ENCODE data around the gene TNFRSF1B. TPM values are rescaled to one million over a fixed set of nuclear protein-coding genes. Genes with fewer than 3 reads are reported as not detected.
A peak's percentile ranks its signal among the peaks of the same experiment; 100 is the strongest.

TNFRSF1B gene
- total RNA-seq, 1 donor from 2014 or later: 16.2 TPM

GRCh38 chr1:12162459-12163137 lies 4.2 kb upstream of the TNFRSF1B start:
- H3K36me3 ChIP-seq: no peaks in the 10 kb centered on the region
- no peak overlapping the region for H3K4me3 ChIP-seq
- peaks cover 14% of the 10 kb centered on the region for H3K27me3 ChIP-seq (ENCODE audit: low read depth)
- intact Hi-C loops (cut with micrococcal nuclease): no loop called here
- peaks cover 45% of the 10 kb centered on the region for H3K4me1 ChIP-seq
- H3K27ac ChIP-seq (replicated peaks): peak overlapping the region; percentile 84
- no peak for TF ChIP-seq CTCF (IDR thresholded peaks at IDR 0.05; ENCODE audit: borderline replicate concordance)
- H3K9me3 ChIP-seq (replicated peaks): no peaks in the 10 kb centered on the region
- no peak for DNase-seq

- intact Hi-C loops (cut with micrococcal nuclease): no loop called here
- peaks cover 52% of the 10 kb centered on the region for H3K4me1 ChIP-seq
- H3K9me3 ChIP-seq (replicated peaks): no peaks in the 10 kb centered on the region
- no peak overlapping the region for H3K4me3 ChIP-seq
- peaks cover 15% of the 10 kb centered on the region for H3K27me3 ChIP-seq (ENCODE audit: low read depth)
- H3K36me3 ChIP-seq: no peaks in the 10 kb centered on the region
- H3K27ac ChIP-seq (replicated peaks): no peak overlapping the region
- TF ChIP-seq CTCF (IDR thresholded peaks at IDR 0.05; ENCODE audit: borderline replicate concordance): no peak
- DNase-seq: no peak
Measured at GRCh38 chr1:12163210-12163609, 3.6 kb upstream of the TNFRSF1B start.

DNA sequence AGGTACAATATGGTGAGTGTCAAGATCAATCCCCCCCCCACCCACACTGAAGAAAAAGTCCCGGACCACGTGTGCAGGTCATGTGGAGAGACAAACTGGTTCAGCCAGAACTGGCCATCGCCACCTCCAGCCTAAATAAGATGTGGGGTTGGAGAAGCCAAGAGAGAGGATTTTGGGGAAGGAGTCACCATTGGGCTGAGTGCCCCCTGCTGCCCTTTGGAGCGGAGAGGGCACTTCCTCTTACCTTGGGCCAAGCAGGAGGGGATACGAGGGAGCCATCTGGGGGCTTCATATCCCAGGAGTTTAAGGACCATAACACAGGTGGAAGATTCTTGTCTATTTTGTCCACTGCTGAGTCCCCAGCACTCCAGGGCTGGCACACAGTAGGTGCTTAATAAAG lies 2.6 kb upstream of the TNFRSF1B start:
- Histone ChIP-seq H3K4me3 (no peak overlapping the region), H3K9me3 (replicated peaks) (no peaks in the 10 kb centered on the region), H3K36me3 (no peaks in the 10 kb centered on the region), H3K27me3 (ENCODE audit: low read depth) (peaks cover 15% of the 10 kb centered on the region), H3K4me1 (peaks cover 60% of the 10 kb centered on the region), H3K27ac (replicated peaks) (no peak overlapping the region)
- DNase-seq: no peak
- intact Hi-C loops (cut with micrococcal nuclease): no loop called here
- TF ChIP-seq CTCF (IDR thresholded peaks at IDR 0.05; ENCODE audit: borderline replicate concordance): no peak

DNA sequence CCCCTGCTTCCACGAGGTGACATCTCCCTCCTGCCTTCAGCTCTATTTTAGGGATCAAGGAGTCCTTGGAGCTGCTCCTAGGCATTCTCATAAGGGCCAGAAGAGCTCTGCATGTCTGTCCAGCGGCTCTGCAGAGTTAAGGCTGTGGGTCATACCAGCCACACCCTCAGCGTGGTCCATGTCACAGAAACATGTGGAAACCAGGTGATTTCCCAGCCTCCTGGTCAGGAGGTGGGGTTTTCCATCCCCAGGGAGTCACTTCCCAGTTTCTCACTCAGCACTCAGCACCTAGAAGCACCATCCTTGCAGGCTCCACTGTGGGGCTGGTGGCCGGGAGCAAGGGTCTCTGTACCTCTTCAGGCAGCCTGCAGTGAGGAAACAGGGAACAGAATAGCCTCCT lies 1.4 kb upstream of the TNFRSF1B start:
- peaks cover 71% of the 10 kb centered on the region for H3K4me1 ChIP-seq
- DNase-seq: no peak

More for the DNA sequence above, 1.4 kb upstream of the TNFRSF1B start:
- H3K4me3 ChIP-seq: no peak overlapping the region
- no peak for TF ChIP-seq CTCF (IDR thresholded peaks at IDR 0.05; ENCODE audit: borderline replicate concordance)
- intact Hi-C loops (cut with micrococcal nuclease): no loop called here
- no peaks in the 10 kb centered on the region for H3K36me3 ChIP-seq
- no peak overlapping the region for H3K27ac ChIP-seq (replicated peaks)
- H3K9me3 ChIP-seq (replicated peaks): no peaks in the 10 kb centered on the region
- H3K27me3 ChIP-seq (ENCODE audit: low read depth): peaks cover 15% of the 10 kb centered on the region
